Measurements from ENCODE around the gene BMF.

DNA sequence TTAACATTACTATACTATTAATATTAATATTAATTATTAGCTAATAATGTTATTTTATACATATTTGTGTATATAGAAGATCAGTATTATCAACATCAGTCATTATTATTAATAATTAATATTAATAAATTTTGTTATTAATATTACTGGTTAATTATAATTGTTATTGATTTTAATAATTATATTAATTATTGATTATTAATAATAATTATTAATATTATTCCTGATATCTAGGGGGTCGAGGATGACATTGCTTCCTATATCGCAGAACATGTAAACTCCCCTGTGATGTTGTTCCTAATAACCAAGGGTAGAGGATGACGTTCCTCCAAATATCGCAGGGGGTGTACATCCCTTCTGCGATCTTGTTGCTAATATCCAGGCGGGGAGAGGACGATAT lies 17.3 kb upstream of the BMF start:
- TF ChIP-seq, protein P1, sequence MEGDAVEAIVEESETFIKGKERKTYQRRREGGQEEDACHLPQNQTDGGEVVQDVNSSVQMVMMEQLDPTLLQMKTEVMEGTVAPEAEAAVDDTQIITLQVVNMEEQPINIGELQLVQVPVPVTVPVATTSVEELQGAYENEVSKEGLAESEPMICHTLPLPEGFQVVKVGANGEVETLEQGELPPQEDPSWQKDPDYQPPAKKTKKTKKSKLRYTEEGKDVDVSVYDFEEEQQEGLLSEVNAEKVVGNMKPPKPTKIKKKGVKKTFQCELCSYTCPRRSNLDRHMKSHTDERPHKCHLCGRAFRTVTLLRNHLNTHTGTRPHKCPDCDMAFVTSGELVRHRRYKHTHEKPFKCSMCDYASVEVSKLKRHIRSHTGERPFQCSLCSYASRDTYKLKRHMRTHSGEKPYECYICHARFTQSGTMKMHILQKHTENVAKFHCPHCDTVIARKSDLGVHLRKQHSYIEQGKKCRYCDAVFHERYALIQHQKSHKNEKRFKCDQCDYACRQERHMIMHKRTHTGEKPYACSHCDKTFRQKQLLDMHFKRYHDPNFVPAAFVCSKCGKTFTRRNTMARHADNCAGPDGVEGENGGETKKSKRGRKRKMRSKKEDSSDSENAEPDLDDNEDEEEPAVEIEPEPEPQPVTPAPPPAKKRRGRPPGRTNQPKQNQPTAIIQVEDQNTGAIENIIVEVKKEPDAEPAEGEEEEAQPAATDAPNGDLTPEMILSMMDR (IDR thresholded peaks at IDR 0.05) = no peak
- TF ChIP-seq POLR2A (IDR thresholded peaks at IDR 0.05) = no peak

All from thyroid gland (tissue), 4 donors.